Measurements from ENCODE around the gene ANKRD39.

DNA sequence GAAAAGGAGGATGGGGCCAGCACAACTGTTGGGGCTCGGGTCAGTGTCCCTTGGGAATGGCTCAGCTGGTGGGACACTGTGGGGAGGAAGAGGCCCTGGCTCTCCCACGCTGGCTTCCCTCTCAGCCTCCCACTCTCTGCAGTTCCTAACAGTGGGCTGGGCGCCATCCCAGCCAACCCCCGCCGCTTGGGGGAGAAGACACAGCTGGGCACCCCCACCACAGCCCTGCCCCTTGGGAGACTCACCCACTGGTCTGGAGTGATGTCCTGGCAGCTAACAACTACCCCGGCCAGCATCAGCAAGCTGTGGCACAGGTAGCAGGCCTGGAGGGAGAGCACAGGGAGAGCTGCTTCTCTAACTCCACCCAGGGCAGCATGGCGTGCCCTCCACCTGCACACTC lies 20.4 kb upstream of the ANKRD39 start:
- TF ChIP-seq ZNF384 (IDR thresholded peaks at IDR 0.05) = no peak
- no peak for TF ChIP-seq SP1 (IDR thresholded peaks at IDR 0.05)
- TF ChIP-seq FOXM1 (IDR thresholded peaks at IDR 0.05; ENCODE audit: borderline replicate concordance) = no peak
- no peak for TF ChIP-seq ELF4 (IDR thresholded peaks at IDR 0.05)
- TF ChIP-seq SUZ12 (IDR thresholded peaks at IDR 0.05) = no peak
- TF ChIP-seq CTBP1 (IDR thresholded peaks at IDR 0.05; ENCODE audit: borderline replicate concordance) = no peak
- TF ChIP-seq L3MBTL2 (conservative IDR thresholded peaks at IDR 0.05) = no peak
- no peak for TF ChIP-seq ARNT (IDR thresholded peaks at IDR 0.05)
- TF ChIP-seq, protein P1, sequence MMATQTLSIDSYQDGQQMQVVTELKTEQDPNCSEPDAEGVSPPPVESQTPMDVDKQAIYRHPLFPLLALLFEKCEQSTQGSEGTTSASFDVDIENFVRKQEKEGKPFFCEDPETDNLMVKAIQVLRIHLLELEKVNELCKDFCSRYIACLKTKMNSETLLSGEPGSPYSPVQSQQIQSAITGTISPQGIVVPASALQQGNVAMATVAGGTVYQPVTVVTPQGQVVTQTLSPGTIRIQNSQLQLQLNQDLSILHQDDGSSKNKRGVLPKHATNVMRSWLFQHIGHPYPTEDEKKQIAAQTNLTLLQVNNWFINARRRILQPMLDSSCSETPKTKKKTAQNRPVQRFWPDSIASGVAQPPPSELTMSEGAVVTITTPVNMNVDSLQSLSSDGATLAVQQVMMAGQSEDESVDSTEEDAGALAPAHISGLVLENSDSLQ (IDR thresholded peaks at IDR 0.05) = no peak
- TF ChIP-seq FOXK2 (IDR thresholded peaks at IDR 0.05) = no peak
- TF ChIP-seq BHLHE40 (IDR thresholded peaks at IDR 0.05; ENCODE audit: borderline replicate concordance) = no peak
- no peak for TF ChIP-seq NFRKB (IDR thresholded peaks at IDR 0.05)
- TF ChIP-seq FOXA1 (IDR thresholded peaks at IDR 0.05) = no peak
